Skeletal muscle tissue (tissue), 4 donors: ENCODE data around the gene HDAC10. TPM values are rescaled to one million over a fixed set of nuclear protein-coding genes. Genes with fewer than 3 reads are reported as not detected.

Experiments used
- H3K27ac ChIP-seq: one replicate; pipeline ENCODE4 v1.7.0; 2013; ENCODE audit warnings: mild to moderate bottlenecking, low read depth, low read length, inconsistent platforms
- H3K27me3 ChIP-seq, 3 donors: one replicate each; pipeline ENCODE4 v1.7.0; 2013; ENCODE audit warnings: low read length in 3 of 3; ENCODE audit not compliant: control insufficient read depth in 3 of 3, insufficient read depth in 3 of 3
- H3K36me3 ChIP-seq, 3 donors: one replicate each; pipeline ENCODE4 v1.7.0; 2013; ENCODE audit warnings: low read length in 3 of 3; ENCODE audit not compliant: control insufficient read depth in 3 of 3, insufficient read depth in 3 of 3
- H3K4me1 ChIP-seq, 3 donors: one replicate each; pipeline ENCODE4 v1.7.0; 2013; ENCODE audit warnings: low read length in 3 of 3, mild to moderate bottlenecking in 3 of 3; ENCODE audit not compliant: control insufficient read depth in 3 of 3, insufficient read depth in 3 of 3
- H3K4me3 ChIP-seq, 3 donors: one replicate each; pipeline ENCODE4 v1.7.0; 2013; ENCODE audit warnings: low read length in 3 of 3
- H3K9ac ChIP-seq, 3 donors: one replicate each; pipeline ENCODE4 v1.7.0; 2013; ENCODE audit warnings: low read length in 3 of 3, mild to moderate bottlenecking in 3 of 3, moderate library complexity in 2 of 3, low read depth in 1 of 3
- H3K9me3 ChIP-seq, 3 donors: one replicate each; pipeline ENCODE4 v1.7.0; 2013; ENCODE audit warnings: low read length in 3 of 3; ENCODE audit not compliant: control insufficient read depth in 3 of 3
- total RNA-seq: library from RNA; depleted of rRNA; stranded (reverse); fragments of >200 nt; gene quantifications from one replicate; pipeline ENCODE4 v1.2.3, GENCODE V29; 2014
- donor health status: Osteomylitis.

The HDAC10 gene
- total RNA-seq, 1 donor from 2014 or later: 8.9 TPM

- H3K27me3 ChIP-seq: no peaks in the 10 kb centered on the region
- peaks cover 13 to 26% (median 21%) of the 10 kb centered on the region in 3 donors for H3K36me3 ChIP-seq
- no peak overlapping the region for H3K27ac ChIP-seq
- H3K4me1 ChIP-seq: peaks cover 17 to 20% (median 18%) of the 10 kb centered on the region in 3 donors
- no peaks in the 10 kb centered on the region for H3K9me3 ChIP-seq
- H3K4me3 ChIP-seq: no peak overlapping the region
- H3K9ac ChIP-seq: no peak overlapping the region
Observed at GRCh38 chr22:50197856-50198623, 53.0 kb downstream of the HDAC10 start.

- Histone ChIP-seq H3K9ac (no peak overlapping the region), H3K27me3 (no peaks in the 10 kb centered on the region), H3K4me1 (peaks cover 15 to 18% (median 16%) of the 10 kb centered on the region in 3 donors), H3K36me3 (peaks cover 13 to 26% (median 21%) of the 10 kb centered on the region in 3 donors), H3K4me3 (no peak overlapping the region), H3K27ac (no peak overlapping the region), H3K9me3 (no peaks in the 10 kb centered on the region)
Observed at GRCh38 chr22:50197000-50197800, 53.9 kb downstream of the HDAC10 start.

GRCh38 chr22:50196256-50196655 lies 54.8 kb downstream of the HDAC10 start:
- Histone ChIP-seq H3K36me3 (peaks cover 13 to 26% (median 21%) of the 10 kb centered on the region in 3 donors), H3K4me1 (peaks cover 9 to 14% (median 9%) of the 10 kb centered on the region in 3 donors)

More at GRCh38 chr22:50196256-50196655, 54.8 kb downstream of the HDAC10 start:
- no peak overlapping the region for H3K4me3 ChIP-seq
- no peaks in the 10 kb centered on the region for H3K27me3 ChIP-seq
- H3K27ac ChIP-seq: no peak overlapping the region
- H3K9me3 ChIP-seq: no peaks in the 10 kb centered on the region
- no peak overlapping the region for H3K9ac ChIP-seq

Other genes starting within 250 kb of the HDAC10 start
- gene IL17REL, start 238.5 kb downstream of the HDAC10 start, total RNA-seq: not detected
- not detected for gene TTLL8, start 193.0 kb downstream of the HDAC10 start, total RNA-seq
- gene MLC1, start 165.8 kb downstream of the HDAC10 start, total RNA-seq: 0.52 TPM
- 2.1 TPM for gene MOV10L1, start 161.3 kb downstream of the HDAC10 start, total RNA-seq
- not detected for gene PANX2, start 80.5 kb downstream of the HDAC10 start, total RNA-seq
- gene TRABD, start 65.4 kb downstream of the HDAC10 start, total RNA-seq: 4.7 TPM
- gene SELENOO, start 50.3 kb downstream of the HDAC10 start, total RNA-seq: 4.7 TPM
- 17.2 TPM for gene TUBGCP6, start 6.2 kb downstream of the HDAC10 start, total RNA-seq
- 18.8 TPM for gene MAPK12, start 10.4 kb upstream of the HDAC10 start, total RNA-seq
- 3.1 TPM for gene MAPK11, start 19.1 kb upstream of the HDAC10 start, total RNA-seq
- 48.5 TPM for gene PLXNB2, start 56.4 kb upstream of the HDAC10 start, total RNA-seq
- 1.0 TPM for gene DENND6B, start 75.7 kb upstream of the HDAC10 start, total RNA-seq
- 28.2 TPM for gene PPP6R2, start 92.1 kb upstream of the HDAC10 start, total RNA-seq
- gene SBF1, start 223.8 kb upstream of the HDAC10 start, total RNA-seq: 30.8 TPM
- under 0.01 TPM for gene ADM2, start 230.3 kb upstream of the HDAC10 start, total RNA-seq
- not detected for gene MIOX, start 235.6 kb upstream of the HDAC10 start, total RNA-seq